Measurements from ENCODE around the gene RAB39B. TPM values are rescaled to one million over a fixed set of nuclear protein-coding genes. Genes with fewer than 3 reads are reported as not detected.

The RAB39B gene
- total and polyA plus RNA-seq, 2 experiments from 2014 or later: 6.2 to 11.3 TPM

DNA sequence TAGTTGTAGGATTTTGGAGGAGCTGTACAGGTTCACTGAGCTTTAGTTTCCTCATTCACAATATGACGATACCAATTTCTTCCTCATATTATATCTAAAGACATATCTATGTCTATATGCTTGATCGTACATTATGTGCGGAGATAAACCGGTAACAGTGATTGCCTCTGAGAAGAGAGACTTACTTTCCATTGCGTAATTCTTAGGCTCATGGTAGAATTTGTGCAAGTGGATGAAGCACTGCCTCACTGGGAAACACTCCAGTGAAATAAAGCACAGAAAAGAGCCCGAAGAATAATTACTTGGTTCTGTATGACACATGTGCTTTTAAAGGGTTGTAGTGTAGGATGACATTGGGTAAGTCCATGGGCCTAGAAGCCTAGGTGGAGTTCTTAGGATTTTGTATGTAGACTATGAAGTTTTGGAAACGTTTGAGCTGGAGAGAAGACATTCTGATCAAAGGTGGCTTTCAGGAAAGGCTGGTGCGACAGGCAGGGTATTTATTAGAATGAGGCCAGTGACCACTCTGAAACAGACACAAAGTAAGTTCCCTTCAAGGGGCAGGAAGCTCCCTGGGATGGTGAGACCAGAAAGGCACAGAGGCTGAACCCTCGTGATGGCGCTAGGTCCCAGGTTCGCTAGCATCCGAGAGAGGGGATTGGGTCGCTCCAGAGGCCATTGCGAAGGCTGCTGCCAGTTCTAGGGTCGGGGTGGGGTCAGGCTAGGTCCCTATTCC is 48.7 kb downstream of the RAB39B start:
- H3K9me3 Mint-ChIP-seq: no peaks in the 10 kb centered on the region

More for the DNA sequence above, 48.7 kb downstream of the RAB39B start:
- peaks cover 36% of the 10 kb centered on the region for H3K79me2 ChIP-seq (replicated peaks; ENCODE audit: insufficient read depth)
- H3K4me1 ChIP-seq (ENCODE audit: insufficient read depth): 0 out of 2 replicates have a peak, but pooled peaks cover 3% of the 10 kb centered on the region
- peaks cover 3% of the 10 kb centered on the region; the same call in 1 of the 2 replicates for H4K20me1 ChIP-seq (replicated peaks; ENCODE audit: insufficient read depth)
- H3K4me2 ChIP-seq: peak overlapping the region; percentile 79
- H2AFZ ChIP-seq: peak overlapping the region; percentile 80; the same call in 1 of the 2 replicates
- no peak overlapping the region for H3K27ac ChIP-seq (ENCODE audit: low read depth)
- H3K27me3 ChIP-seq (ENCODE audit: insufficient read depth): peaks cover 14% of the 10 kb centered on the region; the same call in 1 of the 2 replicates
- H3K4me3 Mint-ChIP-seq: peak overlapping the region; percentile 99
- TF ChIP-seq, protein P1, sequence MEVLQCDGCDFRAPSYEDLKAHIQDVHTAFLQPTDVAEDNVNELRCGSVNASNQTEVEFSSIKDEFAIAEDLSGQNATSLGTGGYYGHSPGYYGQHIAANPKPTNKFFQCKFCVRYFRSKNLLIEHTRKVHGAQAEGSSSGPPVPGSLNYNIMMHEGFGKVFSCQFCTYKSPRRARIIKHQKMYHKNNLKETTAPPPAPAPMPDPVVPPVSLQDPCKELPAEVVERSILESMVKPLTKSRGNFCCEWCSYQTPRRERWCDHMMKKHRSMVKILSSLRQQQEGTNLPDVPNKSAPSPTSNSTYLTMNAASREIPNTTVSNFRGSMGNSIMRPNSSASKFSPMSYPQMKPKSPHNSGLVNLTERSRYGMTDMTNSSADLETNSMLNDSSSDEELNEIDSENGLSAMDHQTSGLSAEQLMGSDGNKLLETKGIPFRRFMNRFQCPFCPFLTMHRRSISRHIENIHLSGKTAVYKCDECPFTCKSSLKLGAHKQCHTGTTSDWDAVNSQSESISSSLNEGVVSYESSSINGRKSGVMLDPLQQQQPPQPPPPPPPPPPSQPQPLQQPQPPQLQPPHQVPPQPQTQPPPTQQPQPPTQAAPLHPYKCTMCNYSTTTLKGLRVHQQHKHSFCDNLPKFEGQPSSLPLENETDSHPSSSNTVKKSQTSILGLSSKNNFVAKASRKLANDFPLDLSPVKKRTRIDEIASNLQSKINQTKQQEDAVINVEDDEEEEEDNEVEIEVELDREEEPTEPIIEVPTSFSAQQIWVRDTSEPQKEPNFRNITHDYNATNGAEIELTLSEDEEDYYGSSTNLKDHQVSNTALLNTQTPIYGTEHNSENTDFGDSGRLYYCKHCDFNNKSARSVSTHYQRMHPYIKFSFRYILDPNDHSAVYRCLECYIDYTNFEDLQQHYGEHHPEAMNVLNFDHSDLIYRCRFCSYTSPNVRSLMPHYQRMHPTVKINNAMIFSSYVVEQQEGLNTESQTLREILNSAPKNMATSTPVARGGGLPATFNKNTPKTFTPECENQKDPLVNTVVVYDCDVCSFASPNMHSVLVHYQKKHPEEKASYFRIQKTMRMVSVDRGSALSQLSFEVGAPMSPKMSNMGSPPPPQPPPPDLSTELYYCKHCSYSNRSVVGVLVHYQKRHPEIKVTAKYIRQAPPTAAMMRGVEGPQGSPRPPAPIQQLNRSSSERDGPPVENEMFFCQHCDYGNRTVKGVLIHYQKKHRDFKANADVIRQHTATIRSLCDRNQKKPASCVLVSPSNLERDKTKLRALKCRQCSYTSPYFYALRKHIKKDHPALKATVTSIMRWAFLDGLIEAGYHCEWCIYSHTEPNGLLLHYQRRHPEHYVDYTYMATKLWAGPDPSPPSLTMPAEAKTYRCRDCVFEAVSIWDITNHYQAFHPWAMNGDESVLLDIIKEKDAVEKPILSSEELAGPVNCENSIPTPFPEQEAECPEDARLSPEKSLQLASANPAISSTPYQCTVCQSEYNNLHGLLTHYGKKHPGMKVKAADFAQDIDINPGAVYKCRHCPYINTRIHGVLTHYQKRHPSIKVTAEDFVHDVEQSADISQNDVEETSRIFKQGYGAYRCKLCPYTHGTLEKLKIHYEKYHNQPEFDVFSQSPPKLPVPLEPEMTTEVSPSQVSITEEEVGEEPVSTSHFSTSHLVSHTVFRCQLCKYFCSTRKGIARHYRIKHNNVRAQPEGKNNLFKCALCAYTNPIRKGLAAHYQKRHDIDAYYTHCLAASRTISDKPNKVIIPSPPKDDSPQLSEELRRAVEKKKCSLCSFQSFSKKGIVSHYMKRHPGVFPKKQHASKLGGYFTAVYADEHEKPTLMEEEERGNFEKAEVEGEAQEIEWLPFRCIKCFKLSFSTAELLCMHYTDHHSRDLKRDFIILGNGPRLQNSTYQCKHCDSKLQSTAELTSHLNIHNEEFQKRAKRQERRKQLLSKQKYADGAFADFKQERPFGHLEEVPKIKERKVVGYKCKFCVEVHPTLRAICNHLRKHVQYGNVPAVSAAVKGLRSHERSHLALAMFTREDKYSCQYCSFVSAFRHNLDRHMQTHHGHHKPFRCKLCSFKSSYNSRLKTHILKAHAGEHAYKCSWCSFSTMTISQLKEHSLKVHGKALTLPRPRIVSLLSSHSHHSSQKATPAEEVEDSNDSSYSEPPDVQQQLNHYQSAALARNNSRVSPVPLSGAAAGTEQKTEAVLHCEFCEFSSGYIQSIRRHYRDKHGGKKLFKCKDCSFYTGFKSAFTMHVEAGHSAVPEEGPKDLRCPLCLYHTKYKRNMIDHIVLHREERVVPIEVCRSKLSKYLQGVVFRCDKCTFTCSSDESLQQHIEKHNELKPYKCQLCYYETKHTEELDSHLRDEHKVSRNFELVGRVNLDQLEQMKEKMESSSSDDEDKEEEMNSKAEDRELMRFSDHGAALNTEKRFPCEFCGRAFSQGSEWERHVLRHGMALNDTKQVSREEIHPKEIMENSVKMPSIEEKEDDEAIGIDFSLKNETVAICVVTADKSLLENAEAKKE (CRISPR knock-in tag; IDR thresholded peaks at IDR 0.05): no peak
- TF ChIP-seq JUNB (IDR thresholded peaks at IDR 0.05; ENCODE audit: unreplicated experiment) (no peak), EZH2phosphoT487 (IDR thresholded peaks at IDR 0.05; ENCODE audit: unreplicated experiment) (no peak), STAT1 (IDR thresholded peaks at IDR 0.05; ENCODE audit: unreplicated experiment) (no peak), NANOG (IDR thresholded peaks at IDR 0.05; ENCODE audit: borderline replicate concordance) (no peak), CREB1 (CRISPR knock-in tag; IDR thresholded peaks at IDR 0.05; ENCODE audit: low read depth) (no peak), EZH2 (IDR thresholded peaks at IDR 0.05; ENCODE audit: low read depth, unreplicated experiment) (no peak), POLR2AphosphoS5 (IDR thresholded peaks at IDR 0.05; ENCODE audit: low read depth) (no peak), ZNF114 (CRISPR knock-in tag; IDR thresholded peaks at IDR 0.05) (no peak), ZNF331 (CRISPR knock-in tag; IDR thresholded peaks at IDR 0.05; ENCODE audit: low read depth) (no peak)
- TF ChIP-seq, protein P2, sequence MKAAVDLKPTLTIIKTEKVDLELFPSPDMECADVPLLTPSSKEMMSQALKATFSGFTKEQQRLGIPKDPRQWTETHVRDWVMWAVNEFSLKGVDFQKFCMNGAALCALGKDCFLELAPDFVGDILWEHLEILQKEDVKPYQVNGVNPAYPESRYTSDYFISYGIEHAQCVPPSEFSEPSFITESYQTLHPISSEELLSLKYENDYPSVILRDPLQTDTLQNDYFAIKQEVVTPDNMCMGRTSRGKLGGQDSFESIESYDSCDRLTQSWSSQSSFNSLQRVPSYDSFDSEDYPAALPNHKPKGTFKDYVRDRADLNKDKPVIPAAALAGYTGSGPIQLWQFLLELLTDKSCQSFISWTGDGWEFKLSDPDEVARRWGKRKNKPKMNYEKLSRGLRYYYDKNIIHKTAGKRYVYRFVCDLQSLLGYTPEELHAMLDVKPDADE (IDR thresholded peaks at IDR 0.05): no peak
- TF ChIP-seq, protein P3, sequence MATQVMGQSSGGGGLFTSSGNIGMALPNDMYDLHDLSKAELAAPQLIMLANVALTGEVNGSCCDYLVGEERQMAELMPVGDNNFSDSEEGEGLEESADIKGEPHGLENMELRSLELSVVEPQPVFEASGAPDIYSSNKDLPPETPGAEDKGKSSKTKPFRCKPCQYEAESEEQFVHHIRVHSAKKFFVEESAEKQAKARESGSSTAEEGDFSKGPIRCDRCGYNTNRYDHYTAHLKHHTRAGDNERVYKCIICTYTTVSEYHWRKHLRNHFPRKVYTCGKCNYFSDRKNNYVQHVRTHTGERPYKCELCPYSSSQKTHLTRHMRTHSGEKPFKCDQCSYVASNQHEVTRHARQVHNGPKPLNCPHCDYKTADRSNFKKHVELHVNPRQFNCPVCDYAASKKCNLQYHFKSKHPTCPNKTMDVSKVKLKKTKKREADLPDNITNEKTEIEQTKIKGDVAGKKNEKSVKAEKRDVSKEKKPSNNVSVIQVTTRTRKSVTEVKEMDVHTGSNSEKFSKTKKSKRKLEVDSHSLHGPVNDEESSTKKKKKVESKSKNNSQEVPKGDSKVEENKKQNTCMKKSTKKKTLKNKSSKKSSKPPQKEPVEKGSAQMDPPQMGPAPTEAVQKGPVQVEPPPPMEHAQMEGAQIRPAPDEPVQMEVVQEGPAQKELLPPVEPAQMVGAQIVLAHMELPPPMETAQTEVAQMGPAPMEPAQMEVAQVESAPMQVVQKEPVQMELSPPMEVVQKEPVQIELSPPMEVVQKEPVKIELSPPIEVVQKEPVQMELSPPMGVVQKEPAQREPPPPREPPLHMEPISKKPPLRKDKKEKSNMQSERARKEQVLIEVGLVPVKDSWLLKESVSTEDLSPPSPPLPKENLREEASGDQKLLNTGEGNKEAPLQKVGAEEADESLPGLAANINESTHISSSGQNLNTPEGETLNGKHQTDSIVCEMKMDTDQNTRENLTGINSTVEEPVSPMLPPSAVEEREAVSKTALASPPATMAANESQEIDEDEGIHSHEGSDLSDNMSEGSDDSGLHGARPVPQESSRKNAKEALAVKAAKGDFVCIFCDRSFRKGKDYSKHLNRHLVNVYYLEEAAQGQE (IDR thresholded peaks at IDR 0.05; ENCODE audit: unreplicated experiment): no peak
- TF ChIP-seq, protein P4, sequence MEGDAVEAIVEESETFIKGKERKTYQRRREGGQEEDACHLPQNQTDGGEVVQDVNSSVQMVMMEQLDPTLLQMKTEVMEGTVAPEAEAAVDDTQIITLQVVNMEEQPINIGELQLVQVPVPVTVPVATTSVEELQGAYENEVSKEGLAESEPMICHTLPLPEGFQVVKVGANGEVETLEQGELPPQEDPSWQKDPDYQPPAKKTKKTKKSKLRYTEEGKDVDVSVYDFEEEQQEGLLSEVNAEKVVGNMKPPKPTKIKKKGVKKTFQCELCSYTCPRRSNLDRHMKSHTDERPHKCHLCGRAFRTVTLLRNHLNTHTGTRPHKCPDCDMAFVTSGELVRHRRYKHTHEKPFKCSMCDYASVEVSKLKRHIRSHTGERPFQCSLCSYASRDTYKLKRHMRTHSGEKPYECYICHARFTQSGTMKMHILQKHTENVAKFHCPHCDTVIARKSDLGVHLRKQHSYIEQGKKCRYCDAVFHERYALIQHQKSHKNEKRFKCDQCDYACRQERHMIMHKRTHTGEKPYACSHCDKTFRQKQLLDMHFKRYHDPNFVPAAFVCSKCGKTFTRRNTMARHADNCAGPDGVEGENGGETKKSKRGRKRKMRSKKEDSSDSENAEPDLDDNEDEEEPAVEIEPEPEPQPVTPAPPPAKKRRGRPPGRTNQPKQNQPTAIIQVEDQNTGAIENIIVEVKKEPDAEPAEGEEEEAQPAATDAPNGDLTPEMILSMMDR (conservative IDR thresholded peaks at IDR 0.05; ENCODE audit: low read depth in 2 of 2): no peak
- no peaks in the 10 kb centered on the region for H3K9me2 ChIP-seq (ENCODE audit: insufficient read depth)
- ATAC-seq: no peak
- no peak overlapping the region for H3K27ac Mint-ChIP-seq
- no peak for DNase-seq (ENCODE audit: low spot score)
- peak overlapping the region; percentile 61 for H3K4me3 ChIP-seq
- H3K36me3 Mint-ChIP-seq (ENCODE audit: low read depth): peaks cover 4% of the 10 kb centered on the region; the same call in 2 of the 3 replicates
- peaks cover 12% of the 10 kb centered on the region; the same call in 1 of the 3 replicates for H3K4me1 Mint-ChIP-seq
- no peaks in the 10 kb centered on the region for H3F3A ChIP-seq (replicated peaks; ENCODE audit: low read depth)
- no peaks in the 10 kb centered on the region; the same call in 1 of the 2 replicates for H3K36me3 ChIP-seq (ENCODE audit: insufficient read depth)
- no peaks in the 10 kb centered on the region for H3K27me3 Mint-ChIP-seq (ENCODE audit: insufficient read depth, low read depth, poor library complexity)
